Glomerular visceral epithelial cell (primary cell): ENCODE results near the gene MUC5B.
"Not testable (repeated sequence)": the region's sequence is repeated elsewhere in the genome, so short reads cannot be mapped to it uniquely, and the experiment has no call there.

Experiments used
- DNase-seq: peaks from one replicate; pipeline ENCODE4 v3.0.0-alpha.2; 2016; ENCODE audit errors: extremely low spot score

The MUC5B gene

DNA sequence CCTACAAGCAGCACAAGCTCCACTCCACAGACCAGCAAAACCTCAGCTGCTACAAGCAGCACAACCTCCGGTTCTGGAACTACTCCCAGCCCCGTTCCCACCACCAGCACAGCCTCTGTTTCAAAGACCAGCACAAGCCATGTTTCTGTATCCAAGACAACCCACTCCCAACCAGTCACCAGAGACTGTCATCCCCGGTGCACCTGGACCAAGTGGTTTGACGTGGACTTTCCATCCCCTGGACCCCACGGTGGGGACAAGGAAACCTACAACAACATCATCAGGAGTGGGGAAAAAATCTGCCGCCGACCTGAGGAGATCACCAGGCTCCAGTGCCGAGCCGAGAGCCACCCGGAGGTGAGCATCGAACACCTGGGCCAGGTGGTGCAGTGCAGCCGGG lies 33.0 kb upstream of the MUC5B start:
- not testable (repeated sequence) for DNase-seq

DNA sequence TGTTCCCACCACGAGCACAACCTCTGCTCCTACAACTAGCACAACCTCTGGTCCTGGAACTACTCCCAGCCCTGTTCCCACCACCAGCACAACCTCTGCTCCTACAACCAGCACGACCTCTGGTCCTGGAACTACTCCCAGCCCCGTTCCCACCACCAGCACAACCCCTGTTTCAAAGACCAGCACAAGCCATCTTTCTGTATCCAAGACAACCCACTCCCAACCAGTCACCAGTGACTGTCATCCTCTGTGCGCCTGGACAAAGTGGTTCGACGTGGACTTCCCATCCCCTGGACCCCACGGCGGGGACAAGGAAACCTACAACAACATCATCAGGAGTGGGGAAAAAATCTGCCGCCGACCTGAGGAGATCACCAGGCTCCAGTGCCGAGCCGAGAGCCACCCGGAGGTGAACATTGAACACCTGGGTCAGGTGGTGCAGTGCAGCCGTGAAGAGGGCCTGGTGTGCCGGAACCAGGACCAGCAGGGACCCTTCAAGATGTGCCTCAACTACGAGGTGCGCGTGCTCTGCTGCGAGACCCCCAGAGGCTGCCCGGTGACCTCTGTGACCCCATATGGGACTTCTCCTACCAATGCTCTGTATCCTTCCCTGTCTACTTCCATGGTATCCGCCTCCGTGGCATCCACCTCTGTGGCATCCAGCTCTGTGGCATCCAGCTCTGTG lies 30.9 kb upstream of the MUC5B start:
- not testable (repeated sequence) for DNase-seq

DNA sequence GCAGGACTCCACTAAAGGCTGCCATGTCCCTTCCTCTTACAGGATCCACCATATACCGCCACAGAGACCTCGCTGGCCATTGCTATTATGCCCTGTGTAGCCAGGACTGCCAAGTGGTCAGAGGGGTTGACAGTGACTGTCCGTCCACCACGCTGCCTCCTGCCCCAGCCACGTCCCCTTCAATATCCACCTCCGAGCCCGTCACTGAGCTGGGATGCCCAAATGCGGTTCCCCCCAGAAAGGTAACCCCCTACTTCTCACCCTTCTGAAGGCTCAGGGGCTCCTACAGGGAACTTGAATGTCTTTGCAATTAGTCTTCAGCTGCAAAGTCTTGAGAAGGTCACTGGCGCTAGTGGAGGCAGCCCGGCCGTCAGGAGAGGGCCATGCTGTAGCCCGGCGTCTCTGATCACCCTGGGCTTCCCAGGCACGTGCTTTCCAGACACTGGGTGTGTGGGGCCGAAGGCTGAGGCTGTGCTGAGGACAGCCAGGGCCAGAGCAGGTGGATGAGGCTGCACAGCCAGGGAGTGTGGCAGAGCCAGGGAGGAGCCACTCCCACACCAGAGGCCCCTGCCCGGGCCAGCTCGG lies 30.0 kb upstream of the MUC5B start:
- no peak for DNase-seq

DNA sequence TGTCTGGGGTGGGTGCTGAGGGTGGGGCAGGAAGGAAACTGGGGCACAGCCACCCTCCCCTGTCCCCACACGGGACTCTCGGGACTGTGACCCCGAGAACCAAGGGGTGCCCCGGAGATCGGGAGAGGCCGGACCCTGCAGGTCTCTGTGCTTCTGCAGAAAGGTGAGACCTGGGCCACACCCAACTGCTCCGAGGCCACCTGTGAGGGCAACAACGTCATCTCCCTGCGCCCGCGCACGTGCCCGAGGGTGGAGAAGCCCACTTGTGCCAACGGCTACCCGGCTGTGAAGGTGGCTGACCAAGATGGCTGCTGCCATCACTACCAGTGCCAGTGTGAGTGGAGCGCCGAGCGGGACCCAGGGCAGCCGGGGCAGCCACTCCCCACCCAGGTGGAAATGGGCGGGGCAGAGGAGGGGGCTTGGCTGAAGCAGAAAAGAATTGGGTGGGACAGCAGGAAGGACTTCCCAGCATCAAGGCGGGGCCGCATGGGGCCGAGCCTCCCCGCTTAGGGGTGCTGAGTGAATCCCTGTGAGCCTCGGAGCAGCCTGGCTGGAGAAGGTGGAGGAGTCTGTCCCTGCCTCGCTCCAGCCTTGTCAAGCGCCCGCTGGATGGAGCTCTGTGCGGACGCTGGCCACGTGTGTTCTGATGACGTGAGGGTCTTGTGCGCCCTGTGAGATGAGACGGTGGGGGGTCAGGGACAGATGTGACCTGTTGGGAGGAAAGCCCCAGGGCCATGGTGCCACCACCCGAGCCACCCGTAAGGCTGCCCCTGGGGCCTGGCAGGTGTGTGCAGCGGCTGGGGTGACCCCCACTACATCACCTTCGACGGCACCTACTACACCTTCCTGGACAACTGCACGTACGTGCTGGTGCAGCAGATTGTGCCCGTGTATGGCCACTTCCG lies 29.3 kb upstream of the MUC5B start:
- no peak for DNase-seq

DNA sequence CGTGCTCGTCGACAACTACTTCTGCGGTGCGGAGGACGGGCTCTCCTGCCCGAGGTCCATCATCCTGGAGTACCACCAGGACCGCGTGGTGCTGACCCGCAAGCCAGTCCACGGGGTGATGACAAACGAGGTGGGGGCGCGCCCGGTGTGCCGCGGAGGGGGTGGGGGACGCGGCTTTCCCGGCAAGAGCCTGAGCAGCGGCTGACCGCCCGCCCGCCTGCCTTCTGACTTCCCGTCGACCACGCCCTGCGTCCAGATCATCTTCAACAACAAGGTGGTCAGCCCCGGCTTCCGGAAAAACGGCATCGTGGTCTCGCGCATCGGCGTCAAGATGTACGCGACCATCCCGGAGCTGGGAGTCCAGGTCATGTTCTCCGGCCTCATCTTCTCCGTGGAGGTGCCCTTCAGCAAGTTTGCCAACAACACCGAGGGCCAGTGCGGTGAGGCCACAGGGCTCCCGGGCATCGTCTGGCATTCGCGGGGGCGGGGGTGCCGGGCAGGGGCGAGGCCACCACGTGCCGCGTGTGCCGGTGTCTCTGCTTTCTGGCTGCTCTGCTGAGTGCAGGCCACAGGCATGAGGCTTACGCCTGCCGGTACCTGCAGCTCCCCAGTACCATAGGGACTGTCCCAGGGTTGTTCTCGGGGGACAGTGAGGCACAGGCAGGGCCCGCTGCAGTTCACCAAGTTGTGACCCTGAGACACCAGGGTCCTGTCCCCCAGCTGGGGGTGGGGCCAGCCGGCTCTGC lies 28.5 kb upstream of the MUC5B start:
- no peak for DNase-seq

DNA sequence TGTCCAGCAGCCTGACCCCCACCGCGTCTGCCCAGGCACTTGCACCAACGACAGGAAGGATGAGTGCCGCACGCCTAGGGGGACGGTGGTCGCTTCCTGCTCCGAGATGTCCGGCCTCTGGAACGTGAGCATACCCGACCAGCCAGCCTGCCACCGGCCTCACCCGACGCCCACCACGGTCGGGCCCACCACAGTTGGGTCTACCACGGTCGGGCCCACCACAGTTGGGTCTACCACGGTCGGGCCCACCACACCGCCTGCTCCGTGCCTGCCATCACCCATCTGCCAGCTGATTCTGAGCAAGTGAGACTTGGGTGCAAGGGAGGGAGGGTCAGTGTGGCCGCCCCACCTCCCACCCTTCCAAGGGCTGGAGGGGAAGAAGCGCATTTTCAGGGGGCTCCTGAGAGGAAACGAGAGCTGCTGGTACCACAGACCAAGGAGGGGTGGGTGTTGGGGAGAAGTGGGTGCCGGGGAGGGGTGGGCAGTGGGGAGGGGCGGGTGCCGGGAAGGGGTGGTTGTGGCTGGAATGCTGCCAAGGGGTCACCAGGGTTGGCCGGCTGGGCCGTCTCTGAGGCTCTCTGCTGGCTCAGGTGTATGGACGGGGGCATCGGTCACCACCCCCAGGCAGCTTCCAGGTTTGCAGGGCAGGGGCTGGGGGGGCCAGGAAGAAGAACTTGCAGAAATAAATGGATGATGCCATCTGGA lies 27.7 kb upstream of the MUC5B start:
- no peak for DNase-seq

DNA sequence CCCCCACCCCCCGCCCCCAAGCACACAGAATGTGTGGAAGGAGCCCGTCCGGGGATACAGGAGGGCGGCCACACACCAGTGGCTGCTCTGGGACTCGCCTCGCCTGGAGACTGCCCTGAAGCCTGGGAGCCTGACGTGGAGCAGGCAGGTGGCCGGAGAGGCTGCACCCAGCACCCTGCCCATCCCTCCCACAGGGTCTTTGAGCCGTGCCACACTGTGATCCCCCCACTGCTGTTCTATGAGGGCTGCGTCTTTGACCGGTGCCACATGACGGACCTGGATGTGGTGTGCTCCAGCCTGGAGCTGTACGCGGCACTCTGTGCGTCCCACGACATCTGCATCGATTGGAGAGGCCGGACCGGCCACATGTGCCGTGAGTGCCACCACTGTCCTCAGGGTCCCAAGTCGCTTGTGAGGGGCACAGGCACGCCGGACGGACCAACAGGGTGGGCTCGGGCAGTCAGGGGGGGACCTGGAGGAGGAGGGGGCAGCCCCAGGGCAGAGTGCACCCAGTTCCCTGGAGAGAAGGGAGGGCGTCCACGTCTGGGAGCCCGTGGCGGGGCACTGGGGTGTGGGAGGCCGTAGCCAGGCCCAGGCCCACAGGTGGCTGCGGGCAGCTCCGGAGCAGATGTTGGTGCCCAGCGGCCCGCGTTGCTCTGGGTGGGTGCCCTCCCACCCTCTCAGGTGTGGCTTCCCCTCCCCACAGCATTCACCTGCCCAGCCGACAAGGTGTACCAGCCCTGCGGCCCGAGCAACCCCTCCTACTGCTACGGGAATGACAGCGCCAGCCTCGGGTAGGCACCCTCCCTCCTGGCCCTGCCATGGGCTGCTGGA lies 27.0 kb upstream of the MUC5B start:
- no peak for DNase-seq

DNA sequence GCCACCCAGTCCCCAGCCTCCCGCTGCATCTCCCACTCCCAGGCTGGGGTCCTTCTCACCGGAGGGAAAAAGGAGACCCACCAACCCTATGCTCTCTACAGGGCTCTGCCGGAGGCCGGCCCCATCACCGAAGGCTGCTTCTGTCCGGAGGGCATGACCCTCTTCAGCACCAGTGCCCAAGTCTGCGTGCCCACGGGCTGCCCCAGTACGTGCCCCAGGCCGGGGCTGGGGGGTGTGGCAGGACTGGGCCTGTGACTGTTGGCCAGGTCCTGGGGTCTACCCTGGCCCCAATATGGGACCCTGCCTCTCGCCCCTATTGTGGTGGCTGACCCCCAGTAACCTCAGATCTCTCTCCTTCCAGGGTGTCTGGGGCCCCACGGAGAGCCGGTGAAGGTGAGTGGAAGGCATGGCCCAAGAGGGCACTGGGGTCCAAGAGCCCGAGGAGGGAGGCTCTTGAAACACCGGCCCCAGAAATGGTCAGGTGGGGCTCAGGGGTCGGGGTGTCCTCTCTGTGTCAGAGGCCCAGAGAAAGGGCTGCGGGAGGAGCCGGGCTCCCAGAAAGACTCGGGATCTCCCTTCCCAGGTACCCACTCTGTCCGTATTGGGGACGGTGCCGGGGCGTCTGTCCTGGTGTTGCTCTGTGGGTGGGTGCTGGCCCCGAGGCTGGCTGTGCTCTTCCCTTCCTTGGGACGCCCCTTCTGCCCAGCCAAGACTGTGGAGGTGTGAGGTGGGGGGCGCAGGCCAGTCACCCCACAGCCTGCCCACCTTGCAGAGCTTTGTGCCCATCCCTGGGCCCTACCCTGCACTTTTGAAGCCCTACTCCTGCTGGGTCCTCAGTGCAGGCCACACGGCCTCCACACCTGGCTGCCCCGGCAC lies 26.1 kb upstream of the MUC5B start:
- DNase-seq = no peak

DNA sequence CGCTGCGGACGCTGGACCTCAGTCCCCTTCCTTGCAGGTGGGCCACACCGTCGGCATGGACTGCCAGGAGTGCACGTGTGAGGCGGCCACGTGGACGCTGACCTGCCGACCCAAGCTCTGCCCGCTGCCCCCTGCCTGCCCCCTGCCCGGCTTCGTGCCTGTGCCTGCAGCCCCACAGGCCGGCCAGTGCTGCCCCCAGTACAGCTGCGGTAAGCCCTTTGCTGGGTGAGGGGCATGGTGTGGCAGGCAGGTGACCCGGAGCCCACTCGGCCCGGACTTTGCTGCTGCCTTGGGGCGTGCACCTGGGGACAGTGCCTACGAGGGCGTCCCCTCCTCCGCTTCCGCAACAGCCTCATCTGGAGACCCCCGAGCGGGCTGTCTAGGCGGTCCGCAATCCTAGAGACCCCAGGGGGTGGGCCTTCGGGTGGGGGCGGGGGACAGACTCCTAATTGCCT lies 25.4 kb upstream of the MUC5B start:
- no peak for DNase-seq

DNA sequence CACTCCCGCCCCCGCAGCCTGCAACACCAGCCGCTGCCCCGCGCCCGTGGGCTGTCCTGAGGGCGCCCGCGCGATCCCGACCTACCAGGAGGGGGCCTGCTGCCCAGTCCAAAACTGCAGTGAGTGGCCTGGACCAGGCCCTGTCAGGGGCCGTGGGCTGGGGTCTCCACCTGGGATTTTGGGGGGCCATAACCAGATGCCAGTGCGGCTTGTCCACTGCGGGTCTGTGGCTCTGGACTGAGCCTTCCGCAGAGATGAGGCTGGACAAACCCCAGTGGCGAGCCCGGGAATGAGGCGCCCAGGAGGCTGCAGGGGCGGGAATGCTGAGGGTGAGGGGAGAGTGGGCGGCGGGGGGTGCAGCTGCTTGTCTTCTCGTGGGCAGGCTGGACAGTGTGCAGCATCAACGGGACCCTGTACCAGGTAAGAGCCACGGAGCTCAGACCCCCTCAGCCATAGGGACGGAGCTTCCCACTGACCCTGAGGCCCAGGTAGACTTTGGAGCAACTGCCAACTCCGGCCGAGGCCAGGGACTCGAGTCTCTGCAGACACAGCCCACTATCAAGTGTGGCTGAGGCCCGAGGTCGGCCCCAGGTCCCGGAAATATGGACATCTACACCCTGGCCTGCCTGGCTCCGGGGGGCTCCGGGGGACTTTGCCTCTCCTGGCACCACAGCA lies 24.8 kb upstream of the MUC5B start:
- no peak for DNase-seq

DNA sequence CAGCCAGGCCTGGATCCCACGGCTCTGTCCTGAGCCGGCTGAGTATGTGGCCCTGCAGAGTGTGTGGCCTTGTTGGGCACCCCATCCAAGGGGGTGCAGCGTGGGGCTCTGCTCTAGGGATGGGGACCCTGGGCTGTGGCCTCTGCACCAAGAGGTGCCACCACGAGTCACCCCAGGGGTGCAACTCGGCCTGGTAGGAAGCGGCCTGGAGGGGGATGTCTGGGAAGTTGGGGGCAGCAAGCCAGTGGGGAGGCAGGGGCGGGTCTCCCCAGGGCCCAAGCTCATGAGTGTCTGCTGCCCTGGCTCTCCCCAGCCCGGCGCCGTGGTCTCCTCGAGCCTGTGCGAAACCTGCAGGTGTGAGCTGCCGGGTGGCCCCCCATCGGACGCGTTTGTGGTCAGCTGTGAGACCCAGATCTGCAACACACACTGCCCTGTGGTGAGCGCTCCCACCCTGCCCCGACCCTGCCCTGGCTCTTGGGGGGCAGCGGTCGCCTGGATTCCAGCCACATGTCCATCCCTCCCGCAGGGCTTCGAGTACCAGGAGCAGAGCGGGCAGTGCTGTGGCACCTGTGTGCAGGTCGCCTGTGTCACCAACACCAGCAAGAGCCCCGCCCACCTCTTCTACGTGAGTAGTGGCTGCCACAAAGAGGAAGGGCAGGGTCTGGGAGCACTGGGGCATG lies 24.2 kb upstream of the MUC5B start:
- no peak for DNase-seq

DNA sequence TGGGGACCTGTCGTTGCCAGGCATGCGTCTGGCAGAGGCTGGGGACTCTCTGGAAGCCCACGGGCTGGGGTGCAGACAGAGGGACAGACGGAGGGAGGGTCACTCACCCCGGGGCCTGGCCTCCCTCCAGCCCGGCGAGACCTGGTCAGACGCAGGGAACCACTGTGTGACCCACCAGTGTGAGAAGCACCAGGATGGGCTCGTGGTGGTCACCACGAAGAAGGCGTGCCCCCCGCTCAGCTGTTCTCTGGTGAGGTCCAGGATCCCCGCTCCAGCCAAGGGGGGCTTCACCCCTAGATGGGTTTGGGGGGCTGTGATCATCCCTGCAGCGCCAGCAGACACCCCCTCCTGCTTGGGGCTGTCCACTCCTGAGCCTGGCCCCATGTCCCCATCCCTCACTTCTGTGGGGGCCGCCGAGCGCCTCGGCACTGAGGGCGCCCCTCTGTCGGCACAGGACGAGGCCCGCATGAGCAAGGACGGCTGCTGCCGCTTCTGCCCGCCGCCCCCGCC lies 23.6 kb upstream of the MUC5B start:
- DNase-seq = no peak

DNA sequence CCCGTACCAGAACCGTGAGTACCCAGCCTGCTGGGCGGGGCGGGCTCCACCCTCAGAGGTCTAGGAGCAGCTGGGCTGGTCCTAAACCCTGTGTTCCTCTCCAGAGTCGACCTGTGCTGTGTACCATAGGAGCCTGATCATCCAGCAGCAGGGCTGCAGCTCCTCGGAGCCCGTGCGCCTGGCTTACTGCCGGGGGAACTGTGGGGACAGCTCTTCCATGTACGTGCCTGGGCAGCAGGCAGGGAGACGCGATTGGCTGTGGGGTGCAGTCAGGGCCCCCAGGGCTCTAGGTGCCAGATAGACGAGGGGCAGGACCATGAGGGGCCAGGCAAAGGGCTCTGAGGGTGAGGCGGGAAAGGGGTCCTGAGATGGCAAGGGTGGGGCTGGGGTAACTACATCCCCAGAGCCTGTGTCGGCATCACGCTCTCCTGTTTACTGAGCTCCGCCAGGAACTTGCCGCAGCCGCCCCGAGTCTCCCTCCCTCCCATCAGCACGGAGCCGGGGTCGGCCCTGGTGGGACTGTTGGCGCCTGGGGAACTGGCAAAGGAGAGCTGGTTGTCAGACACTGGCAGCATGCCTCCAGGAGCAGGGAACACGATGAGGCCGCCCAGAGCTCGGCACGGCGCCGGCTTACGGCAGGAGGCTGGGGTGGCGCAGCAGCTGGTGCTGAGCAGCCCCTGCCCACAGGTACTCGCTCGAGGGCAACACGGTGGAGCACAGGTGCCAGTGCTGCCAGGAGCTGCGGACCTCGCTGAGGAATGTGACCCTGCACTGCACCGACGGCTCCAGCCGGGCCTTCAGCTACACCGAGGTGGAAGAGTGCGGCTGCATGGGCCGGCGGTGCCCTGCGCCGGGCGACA lies 22.9 kb upstream of the MUC5B start:
- no peak for DNase-seq

DNA sequence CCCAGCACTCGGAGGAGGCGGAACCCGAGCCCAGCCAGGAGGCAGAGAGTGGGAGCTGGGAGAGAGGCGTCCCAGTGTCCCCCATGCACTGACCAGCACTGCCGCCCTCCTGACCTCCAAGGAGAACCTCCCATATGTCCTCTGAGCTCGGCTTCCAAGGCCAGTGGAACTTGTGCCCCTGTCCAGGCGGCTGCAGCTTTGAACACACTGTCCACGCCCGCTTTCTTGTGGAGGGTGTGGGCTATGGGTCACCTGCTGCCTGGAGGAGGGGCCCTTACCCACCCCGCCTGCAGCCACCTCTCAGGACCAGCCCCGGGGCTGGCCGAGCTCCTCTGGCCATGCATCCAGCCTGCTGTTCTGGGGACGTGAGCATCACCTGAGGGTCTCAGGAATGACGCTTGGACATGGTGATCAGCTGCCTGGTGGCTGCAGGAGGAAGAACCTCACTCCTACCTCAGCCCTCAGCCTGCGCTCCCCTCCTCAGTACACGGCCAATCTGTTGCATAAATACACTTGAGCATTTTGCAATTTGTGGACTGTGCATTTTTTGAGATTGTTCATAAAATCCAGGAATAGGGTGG lies 22.2 kb upstream of the MUC5B start:
- DNase-seq = no peak

DNA sequence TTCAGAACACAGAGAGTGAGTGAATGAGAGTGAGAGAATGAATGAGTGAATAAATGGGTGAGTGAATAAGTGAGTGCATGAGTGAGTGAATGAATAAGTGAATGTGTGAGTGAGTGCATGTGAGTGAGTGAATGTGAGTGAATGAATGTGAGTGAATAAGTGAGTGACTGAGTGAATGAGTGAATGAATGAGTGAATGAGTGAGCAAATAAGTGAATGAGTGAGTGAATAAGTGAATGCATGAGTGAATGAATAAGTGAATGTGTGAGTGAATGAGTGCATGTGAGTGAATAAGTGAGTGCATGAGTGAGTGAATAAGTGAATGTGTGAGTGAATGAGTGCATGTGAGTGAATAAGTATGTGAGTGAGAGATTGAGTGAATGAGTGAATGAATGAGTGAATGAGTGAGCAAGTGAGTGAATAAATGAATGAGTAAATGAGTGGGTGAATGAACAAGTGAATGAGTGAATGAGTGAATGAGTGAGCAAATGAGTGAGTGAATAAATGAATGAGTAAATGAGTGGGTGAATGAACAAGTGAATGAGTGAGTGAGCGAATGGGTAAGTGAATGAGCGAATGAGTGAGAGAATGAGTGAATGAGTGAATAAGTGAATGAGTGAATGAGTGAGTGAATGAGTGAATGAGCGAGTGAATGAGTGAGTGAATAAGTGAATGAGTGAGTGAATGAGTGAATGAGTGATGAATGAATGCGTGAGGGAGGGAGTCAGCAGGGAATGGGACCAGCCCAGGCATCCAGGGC lies 21.3 kb upstream of the MUC5B start:
- no peak for DNase-seq

DNA sequence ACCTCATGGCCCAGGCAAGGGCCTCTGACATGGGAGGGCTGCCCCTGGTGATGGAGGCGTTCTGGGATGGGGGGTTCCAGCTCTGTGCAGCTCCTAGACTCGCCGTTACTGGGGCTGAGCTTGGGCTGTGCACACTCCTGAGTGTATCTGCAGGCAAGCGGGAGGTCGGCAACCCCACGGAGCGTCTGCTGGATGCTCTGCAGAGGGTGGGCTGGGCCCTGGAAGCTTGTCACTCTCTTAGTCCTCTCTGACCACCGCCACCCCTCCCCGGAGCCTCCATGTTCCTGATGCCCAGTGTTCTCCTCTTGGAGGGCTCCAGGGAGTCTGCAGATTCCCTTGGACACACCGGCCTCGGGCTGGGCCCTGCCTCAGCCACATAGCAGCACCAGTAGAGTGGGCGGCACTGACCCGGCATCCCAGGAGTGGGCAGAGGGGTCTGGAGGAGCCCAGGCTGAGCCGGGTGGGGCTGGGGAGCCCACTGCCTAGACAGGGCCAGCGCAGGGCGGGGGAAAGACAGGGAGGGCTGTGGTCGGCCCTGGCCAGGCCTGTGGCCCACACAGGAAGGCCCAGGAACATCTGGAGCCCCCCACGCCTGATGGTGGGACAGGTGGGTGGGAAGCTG lies 20.6 kb upstream of the MUC5B start:
- no peak for DNase-seq
